ENCODE measurements around the gene PACRG. TPM values are rescaled to one million over a fixed set of nuclear protein-coding genes. Genes with fewer than 3 reads are reported as not detected.

PACRG gene
- total and polyA plus RNA-seq, 2 of the 4 experiments (the other 2 are of a cell fraction) = not detected

GRCh38 chr6:162852192-162852591 is 124.4 kb downstream of the PACRG start:
- Histone ChIP-seq H3K23ac (ENCODE audit: low read depth, low read length) (no peak overlapping the region), H2BK15ac (ENCODE audit: low read depth, low read length) (no peak overlapping the region), H3K18ac (ENCODE audit: low read depth, low read length) (no peak overlapping the region), H3K9me1 (ENCODE audit: insufficient read depth, low read length) (no peaks in the 10 kb centered on the region), H3K9ac (ENCODE audit: low read depth, low read length) (no peak overlapping the region), H3K4me2 (ENCODE audit: low read depth, low read length) (no peak overlapping the region), H3K27me3 (ENCODE audit: control insufficient read depth, insufficient read depth, low read length) (no peaks in the 10 kb centered on the region), H2BK20ac (ENCODE audit: low read depth, low read length) (no peak overlapping the region), H2BK120ac (ENCODE audit: low read depth, low read length) (no peak overlapping the region), H4K8ac (ENCODE audit: low read depth in 2 of 2, low read length in 2 of 2) (no peak overlapping the region), H3K14ac (replicated peaks; ENCODE audit: low read depth, low read length) (no peak overlapping the region), H3K9me3 (ENCODE audit: control insufficient read depth, insufficient read depth, low read length) (peaks cover 3% of the 10 kb centered on the region; the same call in 1 of the 2 replicates), H3K4ac (ENCODE audit: low read depth, low read length) (no peak overlapping the region), H2AK9ac (replicated peaks; ENCODE audit: low read depth, low read length, poor library complexity) (no peak overlapping the region), H2AFZ (replicated peaks; ENCODE audit: low read length, poor library complexity) (no peak overlapping the region), H2BK5ac (ENCODE audit: low read depth, low read length, poor library complexity, severe bottlenecking) (no peak overlapping the region), H3K4me1 (ENCODE audit: control insufficient read depth, insufficient read depth, low read length) (no peaks in the 10 kb centered on the region), H3K36me3 (ENCODE audit: control insufficient read depth, insufficient read depth, low read length) (no peaks in the 10 kb centered on the region), H3K56ac (ENCODE audit: extremely low read depth, insufficient read depth, low read length) (no peak overlapping the region), H4K91ac (ENCODE audit: insufficient read depth, low read depth, low read length) (no peak overlapping the region), H4K20me1 (ENCODE audit: insufficient read depth, low read length) (no peaks in the 10 kb centered on the region), H3K4me3 (ENCODE audit: insufficient read depth, low read depth, low read length) (no peak overlapping the region), H2AK5ac (ENCODE audit: low read depth, low read length) (no peak overlapping the region), H4K5ac (ENCODE audit: low read depth, low read length) (no peak overlapping the region), H3K79me1 (ENCODE audit: low read depth in 1 of 2, low read length in 2 of 2) (no peaks in the 10 kb centered on the region), H3K27ac (ENCODE audit: insufficient read depth, low read length) (no peak overlapping the region)
- intact Hi-C loops (cut with micrococcal nuclease) (loop anchor here (10.0 kb wide), 1 partner anchor 1103 kb away; no protein-coding TSS in a partner anchor), dilution Hi-C loops (cut with HindIII; ENCODE audit: low sequenced_read_pairs, unreplicated experiment) (no loop called here), in situ Hi-C loops (cut with MboI; ENCODE audit: low sequenced_read_pairs) (no loop called here)
- DNase-seq (no peak), ATAC-seq (ENCODE audit: low read depth) (no peak)
- POLR2A ChIA-PET (ENCODE audit: unreplicated experiment) = no interaction called here
- WGBS, 2 experiments (ENCODE audit: extremely low coverage in 2 of 2, insufficient read length in 1 of 2) = no CpG with 5 or more reads among the region's 6 CpGs
- no TSS peak for BruUV-seq (replicated peaks)
- no peak for TF ChIP-seq MAZ (IDR thresholded peaks at IDR 0.05; ENCODE audit: borderline replicate concordance, low read depth, low read length)
- no peak for TF ChIP-seq CEBPB (IDR thresholded peaks at IDR 0.05; ENCODE audit: low read depth, low read length)
- CTCF ChIA-PET = interaction anchor here (0.5 kb wide), 2 partner anchors 723 to 757 kb away, joined by 3 to 4 read pairs; no protein-coding TSS in a partner anchor
